Smooth muscle cell (in vitro differentiated cells): ENCODE data around the gene CDH4. TPM values are rescaled to one million over a fixed set of nuclear protein-coding genes. Genes with fewer than 3 reads are reported as not detected.

ENCODE experiments used
- DNase-seq: peaks from one replicate; lab custom pipeline; 2025; ENCODE audit not compliant: unreplicated experiment; lab: John Stamatoyannopoulos, UW
- H2AFZ ChIP-seq: fragments of 200-600 bp; sonication (generic); 2 replicates; pipeline ENCODE4 v1.6.0; 2016; ENCODE audit warnings: antibody characterized with exemption, low read depth, mild to moderate bottlenecking
- H3F3A ChIP-seq: fragments of 200-600 bp; sonication (generic); 2 replicates; pipeline ENCODE4 v1.6.0; 2017; ENCODE audit warnings: antibody characterized with exemption, low read depth
- H3K27ac ChIP-seq: fragments of 200-600 bp; sonication (generic); 2 replicates; pipeline ENCODE4 v1.5.1; 2016; ENCODE audit warnings: low read depth, mild to moderate bottlenecking
- H3K27me3 ChIP-seq: fragments of 200-600 bp; sonication (generic); 2 replicates; pipeline ENCODE4 v1.6.1; 2016; ENCODE audit warnings: low read depth, mild to moderate bottlenecking
- H3K36me3 ChIP-seq: fragments of 200-600 bp; sonication (generic); 2 replicates; pipeline ENCODE4 v1.5.1; 2016; ENCODE audit warnings: low read depth
- H3K4me1 ChIP-seq: fragments of 200-600 bp; sonication (generic); 2 replicates; pipeline ENCODE4 v1.5.1; 2016; ENCODE audit warnings: low read depth
- H3K4me2 ChIP-seq: fragments of 200-600 bp; sonication (generic); 2 replicates; pipeline ENCODE4 v1.6.0; 2016; ENCODE audit warnings: mild to moderate bottlenecking
- H3K4me3 ChIP-seq: fragments of 200-600 bp; sonication (generic); 2 replicates; pipeline ENCODE4 v1.5.1; 2016; ENCODE audit warnings: mild to moderate bottlenecking
- H3K79me2 ChIP-seq: fragments of 200-600 bp; sonication (generic); 2 replicates; pipeline ENCODE4 v1.6.0; 2016; ENCODE audit warnings: low read depth, mild to moderate bottlenecking
- H3K9ac ChIP-seq: fragments of 200-600 bp; sonication (generic); 2 replicates; pipeline ENCODE4 v1.6.0; 2016; ENCODE audit warnings: low read depth
- H3K9me3 ChIP-seq: fragments of 200-600 bp; sonication (generic); replicated peaks from 2 replicates; pipeline ENCODE4 v1.5.1; 2016; ENCODE audit warnings: low read depth
- H4K20me1 ChIP-seq: fragments of 200-600 bp; sonication (generic); 2 replicates; pipeline ENCODE4 v1.6.0; 2016; ENCODE audit warnings: low read depth
- WGBS: methylation state at CpG from one replicate; pipeline ENCODE4 v1.1.7; 2016; ENCODE audit warnings: low lambda C conversion rate; 5-methylcytosine and 5-hydroxymethylcytosine counted together
- polyA plus RNA-seq: library from polyadenylated mRNA; unstranded; fragments of >200 nt; fragmentation: Nextera tagmentation; extraction: Ambion mirVana; gene quantifications from 2 replicates; pipeline ENCODE4 v1.2.1, GENCODE V29; 2016
- total RNA-seq: library from RNA; depleted of rRNA; stranded (reverse); fragments of >200 nt; gene quantifications from 2 replicates; pipeline ENCODE4 v1.2.3, GENCODE V29; 2014
- TF ChIP-seq, protein P1 (sequence below): fragments of 200-600 bp; sonication (generic); IDR thresholded peaks from 2 replicates; pipeline ENCODE4 v1.5.1; 2017; ENCODE audit warnings: borderline replicate concordance, mild to moderate bottlenecking, antibody characterized with exemption; ENCODE audit not compliant: insufficient read depth, poor library complexity, severe bottlenecking

CDH4 gene
- total and polyA plus RNA-seq, 2 experiments from 2014 or later, result 0.03 to 0.04 TPM

DNA sequence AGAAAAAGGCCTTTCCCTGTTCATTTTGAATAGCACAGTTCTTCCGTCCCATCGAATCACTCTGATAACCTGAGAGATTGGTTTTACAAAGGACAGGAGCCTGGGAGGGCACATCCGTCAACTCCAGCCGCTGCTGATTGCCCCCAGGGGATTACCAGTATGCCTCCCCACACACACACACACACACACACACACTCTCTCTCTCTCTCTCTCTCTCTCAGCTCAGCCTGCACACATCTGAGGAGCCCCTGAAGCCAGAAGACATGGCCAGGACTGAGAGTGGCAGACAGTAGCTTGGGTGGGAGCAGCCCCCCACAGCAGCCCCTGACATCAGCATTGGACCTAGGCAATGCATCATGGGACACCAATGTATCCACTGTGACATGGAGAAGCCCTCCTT lies 13.2 kb upstream of the CDH4 start:
- Histone ChIP-seq H3K4me3 (no peak overlapping the region), H3K79me2 (no peaks in the 10 kb centered on the region), H3F3A (no peaks in the 10 kb centered on the region), H3K27me3 (peaks cover 12% of the 10 kb centered on the region), H3K9me3 (no peaks in the 10 kb centered on the region), H3K4me2 (no peak overlapping the region), H4K20me1 (no peaks in the 10 kb centered on the region), H3K36me3 (no peaks in the 10 kb centered on the region), H3K27ac (no peak overlapping the region), H3K9ac (no peak overlapping the region), H2AFZ (no peak overlapping the region), H3K4me1 (no peaks in the 10 kb centered on the region)
- TF ChIP-seq, protein P1, sequence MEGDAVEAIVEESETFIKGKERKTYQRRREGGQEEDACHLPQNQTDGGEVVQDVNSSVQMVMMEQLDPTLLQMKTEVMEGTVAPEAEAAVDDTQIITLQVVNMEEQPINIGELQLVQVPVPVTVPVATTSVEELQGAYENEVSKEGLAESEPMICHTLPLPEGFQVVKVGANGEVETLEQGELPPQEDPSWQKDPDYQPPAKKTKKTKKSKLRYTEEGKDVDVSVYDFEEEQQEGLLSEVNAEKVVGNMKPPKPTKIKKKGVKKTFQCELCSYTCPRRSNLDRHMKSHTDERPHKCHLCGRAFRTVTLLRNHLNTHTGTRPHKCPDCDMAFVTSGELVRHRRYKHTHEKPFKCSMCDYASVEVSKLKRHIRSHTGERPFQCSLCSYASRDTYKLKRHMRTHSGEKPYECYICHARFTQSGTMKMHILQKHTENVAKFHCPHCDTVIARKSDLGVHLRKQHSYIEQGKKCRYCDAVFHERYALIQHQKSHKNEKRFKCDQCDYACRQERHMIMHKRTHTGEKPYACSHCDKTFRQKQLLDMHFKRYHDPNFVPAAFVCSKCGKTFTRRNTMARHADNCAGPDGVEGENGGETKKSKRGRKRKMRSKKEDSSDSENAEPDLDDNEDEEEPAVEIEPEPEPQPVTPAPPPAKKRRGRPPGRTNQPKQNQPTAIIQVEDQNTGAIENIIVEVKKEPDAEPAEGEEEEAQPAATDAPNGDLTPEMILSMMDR, result no peak
- 60% methylated on average over 4 of the region's 4 CpGs for WGBS
- DNase-seq, result no peak

DNA sequence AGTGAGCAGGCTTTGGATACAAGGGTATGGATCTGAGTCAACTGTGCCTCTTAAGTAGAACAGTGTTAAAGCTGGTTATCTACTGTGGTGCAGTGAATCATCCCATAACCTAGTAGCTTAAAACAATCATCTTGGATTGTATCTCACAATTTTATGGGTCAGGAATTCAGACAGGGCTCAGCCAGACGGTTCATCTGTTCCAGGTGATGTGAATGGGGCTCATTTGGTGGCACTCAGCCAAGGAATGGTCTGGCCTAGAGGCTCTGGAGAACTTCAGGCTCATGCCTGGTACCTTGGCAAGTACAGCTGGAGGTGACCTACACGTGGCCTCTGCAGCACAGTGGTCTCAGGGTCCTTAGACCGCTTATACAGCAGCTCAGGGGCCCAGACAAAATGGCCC lies 11.2 kb upstream of the CDH4 start:
- H4K20me1 ChIP-seq, result no peaks in the 10 kb centered on the region
- H3K36me3 ChIP-seq, result no peaks in the 10 kb centered on the region
- H3K4me3 ChIP-seq, result no peak overlapping the region
- no peak overlapping the region for H3K9ac ChIP-seq
- no peak overlapping the region for H2AFZ ChIP-seq
- no peaks in the 10 kb centered on the region for H3K4me1 ChIP-seq
- H3K9me3 ChIP-seq, result no peaks in the 10 kb centered on the region
- peaks cover 28% of the 10 kb centered on the region for H3K27me3 ChIP-seq
- TF ChIP-seq, protein P1, result no peak
- H3F3A ChIP-seq, result no peaks in the 10 kb centered on the region
- H3K27ac ChIP-seq, result no peak overlapping the region
- WGBS, result 60% methylated on average over 3 of the region's 3 CpGs
- DNase-seq, result no peak
- H3K79me2 ChIP-seq, result no peaks in the 10 kb centered on the region
- no peak overlapping the region for H3K4me2 ChIP-seq

DNA sequence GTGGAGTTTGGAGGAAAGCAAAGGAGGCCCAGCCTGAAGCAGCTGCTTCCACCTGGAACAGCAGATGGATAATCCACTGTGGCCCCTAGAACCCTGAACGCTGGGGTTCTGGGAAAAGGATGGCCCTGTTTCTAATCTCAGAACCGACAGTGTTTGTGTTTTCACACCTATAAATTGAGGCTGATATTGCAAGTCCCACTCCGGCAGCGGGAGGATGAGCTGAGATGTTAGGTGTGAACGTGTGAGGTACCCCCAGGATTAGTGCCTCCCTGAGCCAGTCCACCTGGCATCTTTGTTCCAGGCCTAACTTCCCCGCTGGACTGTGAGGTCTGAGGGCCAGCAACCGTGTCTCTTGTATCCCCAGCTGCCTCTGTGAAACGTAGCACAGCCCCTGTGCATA lies 7.8 kb upstream of the CDH4 start:
- peaks cover 43% of the 10 kb centered on the region for H3K27me3 ChIP-seq
- no peaks in the 10 kb centered on the region for H3K4me1 ChIP-seq
- WGBS, result 84% methylated on average over 8 of the region's 8 CpGs
- no peaks in the 10 kb centered on the region for H3K36me3 ChIP-seq
- H3K4me3 ChIP-seq, result no peak overlapping the region
- no peak overlapping the region for H3K9ac ChIP-seq
- TF ChIP-seq, protein P1, result no peak
- H4K20me1 ChIP-seq, result no peaks in the 10 kb centered on the region
- no peak overlapping the region for H3K27ac ChIP-seq
- no peak overlapping the region for H2AFZ ChIP-seq
- DNase-seq, result no peak
- H3K9me3 ChIP-seq, result no peaks in the 10 kb centered on the region
- no peak overlapping the region for H3K4me2 ChIP-seq
- H3F3A ChIP-seq, result no peaks in the 10 kb centered on the region
- no peaks in the 10 kb centered on the region for H3K79me2 ChIP-seq

DNA sequence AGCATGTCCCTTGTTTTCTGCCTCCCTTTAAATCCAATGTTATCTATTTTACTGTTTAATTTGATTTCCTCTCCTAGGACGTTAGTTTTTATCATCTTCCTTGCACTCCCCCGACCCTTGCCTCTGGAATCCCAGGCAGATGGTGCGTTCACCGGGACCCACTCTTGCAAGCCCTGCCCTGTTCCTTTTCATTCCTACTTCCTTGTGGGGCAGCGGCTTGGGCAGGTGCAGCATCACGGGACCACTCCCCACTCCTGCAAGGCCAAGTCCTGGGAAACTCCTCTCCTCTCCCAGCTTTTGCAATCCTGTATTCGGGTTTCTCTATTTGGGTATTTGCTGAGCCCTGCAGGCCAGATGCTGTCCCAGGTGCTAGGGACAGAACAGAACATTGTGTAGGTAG lies 5.8 kb upstream of the CDH4 start:
- H3K4me1 ChIP-seq, result no peaks in the 10 kb centered on the region
- H3K79me2 ChIP-seq, result no peaks in the 10 kb centered on the region
- TF ChIP-seq, protein P1, result no peak
- no peak overlapping the region for H2AFZ ChIP-seq
- no peaks in the 10 kb centered on the region for H3F3A ChIP-seq
- WGBS, result 81% methylated on average over 7 of the region's 7 CpGs
- no peaks in the 10 kb centered on the region for H3K9me3 ChIP-seq
- H3K9ac ChIP-seq, result no peak overlapping the region
- no peaks in the 10 kb centered on the region for H4K20me1 ChIP-seq
- H3K27me3 ChIP-seq, result peaks cover 64% of the 10 kb centered on the region
- H3K4me2 ChIP-seq, result no peak overlapping the region
- DNase-seq, result no peak
- H3K36me3 ChIP-seq, result no peaks in the 10 kb centered on the region
- H3K27ac ChIP-seq, result no peak overlapping the region
- no peak overlapping the region for H3K4me3 ChIP-seq
